Measurements from ENCODE around the gene ELMO1.

DNA sequence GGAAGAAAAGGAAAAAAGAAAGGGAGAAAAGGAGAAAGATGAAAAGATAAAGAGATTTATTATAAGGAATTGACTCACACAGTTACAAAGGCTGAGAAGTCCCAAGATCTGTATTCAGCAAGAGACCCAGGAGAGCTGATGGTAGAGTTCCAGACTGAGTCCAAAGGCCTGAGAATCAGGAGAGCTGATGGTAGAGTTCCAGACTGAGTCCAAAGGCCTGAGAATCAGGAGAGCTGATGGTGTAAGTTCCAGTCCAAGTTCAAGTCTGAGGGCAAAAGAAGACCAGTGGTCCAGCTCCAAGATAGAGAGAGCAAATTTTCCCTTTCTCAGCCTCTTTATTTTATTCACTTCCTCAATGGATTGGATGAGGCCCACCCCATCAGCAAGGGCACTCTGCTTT, 627.0 kb downstream of the ELMO1 start:
- TF ChIP-seq, protein P1, sequence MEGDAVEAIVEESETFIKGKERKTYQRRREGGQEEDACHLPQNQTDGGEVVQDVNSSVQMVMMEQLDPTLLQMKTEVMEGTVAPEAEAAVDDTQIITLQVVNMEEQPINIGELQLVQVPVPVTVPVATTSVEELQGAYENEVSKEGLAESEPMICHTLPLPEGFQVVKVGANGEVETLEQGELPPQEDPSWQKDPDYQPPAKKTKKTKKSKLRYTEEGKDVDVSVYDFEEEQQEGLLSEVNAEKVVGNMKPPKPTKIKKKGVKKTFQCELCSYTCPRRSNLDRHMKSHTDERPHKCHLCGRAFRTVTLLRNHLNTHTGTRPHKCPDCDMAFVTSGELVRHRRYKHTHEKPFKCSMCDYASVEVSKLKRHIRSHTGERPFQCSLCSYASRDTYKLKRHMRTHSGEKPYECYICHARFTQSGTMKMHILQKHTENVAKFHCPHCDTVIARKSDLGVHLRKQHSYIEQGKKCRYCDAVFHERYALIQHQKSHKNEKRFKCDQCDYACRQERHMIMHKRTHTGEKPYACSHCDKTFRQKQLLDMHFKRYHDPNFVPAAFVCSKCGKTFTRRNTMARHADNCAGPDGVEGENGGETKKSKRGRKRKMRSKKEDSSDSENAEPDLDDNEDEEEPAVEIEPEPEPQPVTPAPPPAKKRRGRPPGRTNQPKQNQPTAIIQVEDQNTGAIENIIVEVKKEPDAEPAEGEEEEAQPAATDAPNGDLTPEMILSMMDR (IDR thresholded peaks at IDR 0.05; ENCODE audit: poor library complexity) = no peak
- no peak for TF ChIP-seq EZH2 (IDR thresholded peaks at IDR 0.05; ENCODE audit: borderline replicate concordance)

All from hepatocyte (in vitro differentiated cells).